Measurements from ENCODE around the gene RRAD.
A peak's percentile ranks its signal among the peaks of the same experiment; 100 is the strongest.

RRAD gene

GRCh38 chr16:66878067-66878466 is 47.3 kb downstream of the RRAD start:
- H3K4me3 ChIP-seq (ENCODE audit: low read depth, low read length) = no peak overlapping the region
- no peak for DNase-seq (ENCODE audit: low read depth)

GRCh38 chr16:66874079-66874775 is 51.1 kb downstream of the RRAD start:
- DNase-seq (ENCODE audit: low read depth) = no peak
- TF ChIP-seq CTCF (IDR thresholded peaks at IDR 0.05; ENCODE audit: low read depth, low read length, missing control alignments) = no peak
- H3K4me3 ChIP-seq (ENCODE audit: low read depth, low read length) = no peak overlapping the region

More at GRCh38 chr16:66878067-66878466, 47.3 kb downstream of the RRAD start:
- TF ChIP-seq CTCF (IDR thresholded peaks at IDR 0.05; ENCODE audit: low read depth, low read length, missing control alignments) = no peak

GRCh38 chr16:66873685-66874055 is 51.7 kb downstream of the RRAD start:
- no peak for TF ChIP-seq CTCF (IDR thresholded peaks at IDR 0.05; ENCODE audit: low read depth, low read length, missing control alignments)
- no peak for DNase-seq (ENCODE audit: low read depth)
- H3K4me3 ChIP-seq (ENCODE audit: low read depth, low read length) = no peak overlapping the region

GRCh38 chr16:66872943-66873684 is 52.2 kb downstream of the RRAD start:
- peak overlapping the region; percentile 37 for H3K4me3 ChIP-seq (ENCODE audit: low read depth, low read length)
- TF ChIP-seq CTCF (IDR thresholded peaks at IDR 0.05; ENCODE audit: low read depth, low read length, missing control alignments) = peak; percentile 95
- peak; percentile 90 for DNase-seq (ENCODE audit: low read depth)

- no peak for DNase-seq (ENCODE audit: low read depth)
- H3K4me3 ChIP-seq (ENCODE audit: low read depth, low read length) = peak overlapping the region; percentile 37; the same call in 1 of the 2 replicates
- TF ChIP-seq CTCF (IDR thresholded peaks at IDR 0.05; ENCODE audit: low read depth, low read length, missing control alignments) = no peak
Measured at GRCh38 chr16:66872559-66872942, 52.8 kb downstream of the RRAD start.

- no peak overlapping the region for H3K4me3 ChIP-seq (ENCODE audit: low read depth, low read length)
- DNase-seq (ENCODE audit: low read depth) = no peak
- TF ChIP-seq CTCF (IDR thresholded peaks at IDR 0.05; ENCODE audit: low read depth, low read length, missing control alignments) = no peak
Measured at GRCh38 chr16:66871840-66872239, 53.5 kb downstream of the RRAD start.

Data from GM12864 (cell line).